K562 (cell line): ENCODE measurements around the gene LEAP2. TPM values are rescaled to one million over a fixed set of nuclear protein-coding genes. Genes with fewer than 3 reads are reported as not detected.
A peak's percentile ranks its signal among the peaks of the same experiment; 100 is the strongest.

Experiments
- ATAC-seq: fragments of 200-7000 bp; cut with Tn5 transposase; 3 replicates; pipeline ENCODE4 v1.9.1; 2020; ENCODE audit warnings: moderate library complexity
- BruUV-seq: library from RNA; stranded (reverse); fragments of 400-500 nt; replicated peaks from 2 replicates; lab custom pipeline; 2021; lab: Mats Ljungman, UMichigan
- CTCF ChIA-PET: fragments of 300-600 bp; formaldehyde crosslinking; extraction: SDS; loops from one replicate; lab custom pipeline; 2021; ENCODE audit warnings: low intra/inter-chr PET ratio; lab: Yijun Ruan, JAX
- POLR2A ChIA-PET: fragments of 300-600, 350-650 bp; sonication (Branson Sonifier 250); formaldehyde crosslinking; extraction: SDS; loops from one replicate; lab custom pipeline; 2021; ENCODE audit warnings: antibody characterized with exemption, inconsistent platforms; lab: Yijun Ruan, JAX
- DNase-seq, 4 experiments: peaks; one replicate each; pipeline versions ENCODE4 v3.0.0 to v3.0.0-alpha.2; 2011 to 2018; ENCODE audit warnings: low spot score in 3 of 4, mixed read lengths in 3 of 4; ENCODE audit errors: extremely low read depth in 1 of 4
- FAIRE-seq: peaks from 2 replicates; lab custom pipeline; 2011; peaks lifted over from hg19 to GRCh38; lab: Jason Lieb, UNC
- H2AFZ ChIP-seq: 2 replicates; pipeline ENCODE4 v1.6.0; 2011; ENCODE audit warnings: low read depth, low read length, control low read depth, inconsistent platforms
- H3K27ac ChIP-seq: fragments of 200-600 bp; 3 replicates; pipeline ENCODE4 v1.8.0; 2011; ENCODE audit warnings: low read depth, mild to moderate bottlenecking, control low read depth, inconsistent platforms, low read length, moderate library complexity, mixed read lengths; ENCODE audit errors: extremely low read depth
- H3K27me3 ChIP-seq, 2 experiments: fragments of 300-600 bp in 1 of 2; 2 replicates in 1 of 2; 3 replicates in 1 of 2; pipeline versions ENCODE4 v1.6.0 to v1.8.0; 2011; ENCODE audit warnings: inconsistent platforms in 2 of 2, low read length in 2 of 2, mild to moderate bottlenecking in 1 of 2, mixed read lengths in 1 of 2, moderate library complexity in 1 of 2; ENCODE audit not compliant: control insufficient read depth in 2 of 2, insufficient read depth in 2 of 2
- H3K36me3 ChIP-seq: fragments of 300-600 bp; 3 replicates; pipeline ENCODE4 v1.8.0; 2011; ENCODE audit warnings: mild to moderate bottlenecking, low read length, inconsistent platforms; ENCODE audit not compliant: control insufficient read depth, insufficient read depth
- H3K4me1 ChIP-seq, 2 experiments: fragments of 200-600 bp in 1 of 2; replicated peaks in 1 of 2; 2 replicates in 1 of 2; 3 replicates in 1 of 2; pipeline versions ENCODE4 v1.5.1 to v1.8.0; 2011; ENCODE audit warnings: inconsistent platforms in 2 of 2, low read length in 2 of 2, mild to moderate bottlenecking in 1 of 2, mixed read lengths in 1 of 2, moderate library complexity in 1 of 2; ENCODE audit not compliant: control insufficient read depth in 2 of 2, insufficient read depth in 2 of 2
- H3K4me2 ChIP-seq: 2 replicates; pipeline ENCODE4 v1.6.1; 2011; ENCODE audit warnings: low read length, control low read depth, inconsistent platforms, mixed read lengths; ENCODE audit not compliant: insufficient read depth
- H3K4me3 ChIP-seq: fragments of 200-600 bp; sonication (generic), shearing (Covaris generic); 2 replicates; pipeline ENCODE4 v1.5.1; 2016; ENCODE audit warnings: control low read depth, inconsistent platforms
- H3K79me2 ChIP-seq: fragments of 200-600 bp; 3 replicates; pipeline ENCODE4 v1.8.0; 2011; ENCODE audit warnings: low read length, inconsistent platforms; ENCODE audit not compliant: control insufficient read depth, insufficient read depth
- H3K9ac ChIP-seq, 2 experiments: 2 replicates each; pipeline versions ENCODE4 v1.6.0 to v1.6.1; 2011; ENCODE audit warnings: low read depth in 2 of 2, low read length in 2 of 2, control low read depth in 1 of 2, inconsistent platforms in 1 of 2, mild to moderate bottlenecking in 1 of 2, mixed read lengths in 1 of 2; ENCODE audit not compliant: insufficient read depth in 1 of 2
- H3K9me1 ChIP-seq: one replicate; pipeline ENCODE4 v1.6.0; 2011; ENCODE audit warnings: inconsistent platforms, mild to moderate bottlenecking, low read length, moderate library complexity; ENCODE audit not compliant: control insufficient read depth, insufficient read depth
- H3K9me3 ChIP-seq: replicated peaks from 2 replicates; pipeline ENCODE4 v1.5.1; 2011; ENCODE audit warnings: low read depth, low read length, inconsistent platforms; ENCODE audit not compliant: control insufficient read depth, insufficient read depth
- H4K20me1 ChIP-seq: replicated peaks from 2 replicates; pipeline ENCODE4 v1.6.1; 2011; ENCODE audit warnings: low read length, inconsistent platforms, mixed read lengths; ENCODE audit not compliant: control insufficient read depth, insufficient read depth
- EP400 ChIP-seq: fragments of 450-650 bp; IDR thresholded peaks from 2 replicates; pipeline ENCODE4 v1.6.1; 2017; ENCODE audit warnings: antibody characterized with exemption, mild to moderate bottlenecking, moderate library complexity
- HINFP ChIP-seq: fragments of 450-650 bp; conservative IDR thresholded peaks from 2 replicates; pipeline ENCODE4 v1.6.1; 2016; ENCODE audit warnings: missing genetic modification characterization, low read depth, mild to moderate bottlenecking, control low read depth, missing compliant biosample characterization
- HSF4 ChIP-seq: fragments of 250-450 bp; sonication (Bioruptor Pico); IDR thresholded peaks from 2 replicates; pipeline ENCODE4 v2.1.2; 2022; ENCODE audit warnings: mild to moderate bottlenecking, moderate library complexity, borderline replicate concordance
- ILK ChIP-seq: fragments of 450-650 bp; IDR thresholded peaks from 2 replicates; pipeline ENCODE4 v1.6.1; 2016; ENCODE audit warnings: missing genetic modification characterization, low read depth, mild to moderate bottlenecking, missing compliant biosample characterization, moderate library complexity, borderline replicate concordance
- JUN ChIP-seq, 2 experiments: sonication (generic) in 1 of 2; formaldehyde crosslinking in 1 of 2; IDR thresholded peaks; 2 replicates each; pipeline versions ENCODE4 v1.6.1 to v1.8.0; 2012 to 2022; ENCODE audit warnings: borderline replicate concordance in 2 of 2, mild to moderate bottlenecking in 2 of 2, improper control_type of control experiment in 1 of 2, low read depth in 1 of 2, low read length in 1 of 2, missing genetic modification reagents in 1 of 2
- JUNB ChIP-seq: fragments of 450-650 bp; formaldehyde crosslinking; conservative IDR thresholded peaks from 2 replicates; pipeline ENCODE4 v1.4.0; 2020; ENCODE audit warnings: mild to moderate bottlenecking
- MEIS2 ChIP-seq: fragments of 450-650 bp; IDR thresholded peaks from 2 replicates; pipeline ENCODE4 v1.6.1; 2014; ENCODE audit warnings: mild to moderate bottlenecking; ENCODE audit not compliant: partially characterized antibody
- NFRKB ChIP-seq: fragments of 450-650 bp; IDR thresholded peaks from 2 replicates; pipeline ENCODE4 v1.6.1; 2016; ENCODE audit warnings: low read depth
- PML ChIP-seq: IDR thresholded peaks from 2 replicates; pipeline ENCODE4 v1.6.1; 2012; ENCODE audit warnings: low read length, inconsistent platforms
- SLC30A9 ChIP-seq: fragments of 250-450 bp; sonication (Bioruptor Pico); IDR thresholded peaks from 2 replicates; pipeline ENCODE4 v1.8.0; 2022; ENCODE audit warnings: mild to moderate bottlenecking, moderate library complexity
- SP2 ChIP-seq: IDR thresholded peaks from 2 replicates; pipeline ENCODE4 v1.6.1; 2011; ENCODE audit warnings: mild to moderate bottlenecking, low read depth, low read length, moderate library complexity; ENCODE audit not compliant: poor library complexity, severe bottlenecking; ENCODE audit errors: extremely low read depth
- TCF7L2 ChIP-seq: fragments of 150-350 bp; IDR thresholded peaks from 2 replicates; pipeline ENCODE4 v1.6.1; 2016; ENCODE audit warnings: low read depth, mild to moderate bottlenecking, low read length, moderate library complexity
- ZNF124 ChIP-seq: sonication (generic); formaldehyde crosslinking; IDR thresholded peaks from 2 replicates; pipeline ENCODE4 v1.8.1; 2022; ENCODE audit warnings: missing genetic modification reagents
- ZNF212 ChIP-seq: fragments of 450-650 bp; formaldehyde crosslinking; IDR thresholded peaks from 2 replicates; pipeline ENCODE4 v1.4.0; 2020; ENCODE audit warnings: mild to moderate bottlenecking
- ZNF347 ChIP-seq: fragments of 450-650 bp; formaldehyde crosslinking; IDR thresholded peaks from 2 replicates; pipeline ENCODE4 v1.4.0; 2020; ENCODE audit warnings: low read depth, mild to moderate bottlenecking, moderate library complexity
- WGBS: fragments of 100-300 bp; shearing (Covaris generic); methylation state at CpG from one replicate; pipeline ENCODE4 v1.1.6; 2016; ENCODE audit warnings: low coverage, mixed read lengths; ENCODE audit not compliant: insufficient coverage; ENCODE audit errors: missing lambda C conversion rate; 5-methylcytosine and 5-hydroxymethylcytosine counted together
- in situ Hi-C: fragments of 300-500 bp; cut with MboI; formaldehyde crosslinking; loops from 4 replicates; pipeline ENCODE4 v1.15.0; 2018; ENCODE audit warnings: inconsistent platforms, mixed read lengths
- intact Hi-C: fragments of 100-400 bp; cut with micrococcal nuclease; formaldehyde crosslinking; loops from 2 replicates; pipeline ENCODE4 v1.14.2; 2022
- polyA plus RNA-seq, 8 experiments: library from polyadenylated mRNA; depleted of rRNA in 4 of 8; stranded (reverse) in 5 of 8; unstranded in 3 of 8; fragments of >200 nt; fragmentation: Nextera tagmentation in 2 of 8; fragmentation: Illumina TruSeq in 1 of 8; extraction: Ambion mirVana in 2 of 8; extraction: Trizol in 1 of 8; gene quantifications; 2 replicates each; pipeline versions ENCODE4 v1.2.1 to v1.2.3, GENCODE V29; 2011 to 2014; ENCODE audit warnings: inconsistent platforms in 1 of 8, missing spikeins in 1 of 8
- total RNA-seq, 7 experiments: library from RNA; depleted of rRNA in 6 of 7; stranded (reverse); fragments of >200 nt in 6 of 7; fragmentation: Illumina TruSeq in 2 of 7; extraction: Trizol in 2 of 7; gene quantifications; 2 replicates each; pipeline versions ENCODE4 v1.2.1 to v1.2.3, GENCODE V29; 2011 to 2021; ENCODE audit warnings: low replicate concordance in 1 of 7
- TF ChIP-seq, protein P1 (sequence below): fragments of 200-800 bp; sonication (Bioruptor generic); IDR thresholded peaks from 2 replicates; pipeline ENCODE4 v1.6.1; 2016; ENCODE audit warnings: missing genetic modification characterization, missing compliant biosample characterization

The LEAP2 gene
- total and polyA plus RNA-seq, 9 of the 15 experiments (the other 6 are each of a cell fraction or from before 2014, with no cell fraction given): 1.1 to 5.6 (median 2.5) TPM

GRCh38 chr5:132826424-132827082 is 46.9 kb upstream of the LEAP2 start:
- H3K9me1 ChIP-seq: no peaks in the 10 kb centered on the region
- H3K79me2 ChIP-seq: peaks cover 23% of the 10 kb centered on the region
- ChIA-PET POLR2A (interaction anchor here (0.6 to 1.2 kb wide), 4 partner anchors 9 to 137 kb away, joined by 3 to 4 read pairs (median 3); partner anchors contain the start of gene AFF4), CTCF (no interaction called here)
- H3K4me3 ChIP-seq: no peak overlapping the region
- FAIRE-seq (no peak), ATAC-seq (no peak), DNase-seq (no peak)
- intact Hi-C loops: no loop called here
- H4K20me1 ChIP-seq: no peaks in the 10 kb centered on the region
- H3K4me1 ChIP-seq: peaks cover 18 to 40% of the 10 kb centered on the region in 2 experiments; a peak in 4 of 5 replicates
- BruUV-seq: no TSS peak
- no peak overlapping the region for H2AFZ ChIP-seq
- WGBS: 83% methylated on average over 6 of the region's 6 CpGs
- peak overlapping the region in 1 of 2 experiments; percentile 56; a peak in 1 of 4 replicates for H3K9ac ChIP-seq
- no peaks in the 10 kb centered on the region for H3K9me3 ChIP-seq
- H3K36me3 ChIP-seq: peaks cover 51% of the 10 kb centered on the region; the same call in 2 of the 3 replicates
- no peak overlapping the region for H3K4me2 ChIP-seq
- H3K27ac ChIP-seq: no peak overlapping the region
- H3K27me3 ChIP-seq: no peaks in the 10 kb centered on the region
- in situ Hi-C loops: loop anchor here (5.0 kb wide), 1 partner anchor 69 kb away; no protein-coding TSS in a partner anchor
- TF ChIP-seq PML (no peak), JUN (IDR thresholded peaks at IDR 0.05; ENCODE audit: borderline replicate concordance, low read depth, low read length) (no peak), JUN (CRISPR knock-in tag; IDR thresholded peaks at IDR 0.05; ENCODE audit: borderline replicate concordance) (no peak), ZNF124 (CRISPR knock-in tag) (no peak), NFRKB (no peak), MEIS2 (no peak), JUNB (CRISPR knock-in tag) (no peak), ZNF347 (CRISPR knock-in tag) (no peak), HINFP (tag) (no peak), SLC30A9 (CRISPR knock-in tag) (no peak), TCF7L2 (no peak), ILK (tag) (no peak), EP400 (no peak), HSF4 (no peak), SP2 (no peak), ZNF212 (CRISPR knock-in tag) (no peak)
- TF ChIP-seq, protein P1, sequence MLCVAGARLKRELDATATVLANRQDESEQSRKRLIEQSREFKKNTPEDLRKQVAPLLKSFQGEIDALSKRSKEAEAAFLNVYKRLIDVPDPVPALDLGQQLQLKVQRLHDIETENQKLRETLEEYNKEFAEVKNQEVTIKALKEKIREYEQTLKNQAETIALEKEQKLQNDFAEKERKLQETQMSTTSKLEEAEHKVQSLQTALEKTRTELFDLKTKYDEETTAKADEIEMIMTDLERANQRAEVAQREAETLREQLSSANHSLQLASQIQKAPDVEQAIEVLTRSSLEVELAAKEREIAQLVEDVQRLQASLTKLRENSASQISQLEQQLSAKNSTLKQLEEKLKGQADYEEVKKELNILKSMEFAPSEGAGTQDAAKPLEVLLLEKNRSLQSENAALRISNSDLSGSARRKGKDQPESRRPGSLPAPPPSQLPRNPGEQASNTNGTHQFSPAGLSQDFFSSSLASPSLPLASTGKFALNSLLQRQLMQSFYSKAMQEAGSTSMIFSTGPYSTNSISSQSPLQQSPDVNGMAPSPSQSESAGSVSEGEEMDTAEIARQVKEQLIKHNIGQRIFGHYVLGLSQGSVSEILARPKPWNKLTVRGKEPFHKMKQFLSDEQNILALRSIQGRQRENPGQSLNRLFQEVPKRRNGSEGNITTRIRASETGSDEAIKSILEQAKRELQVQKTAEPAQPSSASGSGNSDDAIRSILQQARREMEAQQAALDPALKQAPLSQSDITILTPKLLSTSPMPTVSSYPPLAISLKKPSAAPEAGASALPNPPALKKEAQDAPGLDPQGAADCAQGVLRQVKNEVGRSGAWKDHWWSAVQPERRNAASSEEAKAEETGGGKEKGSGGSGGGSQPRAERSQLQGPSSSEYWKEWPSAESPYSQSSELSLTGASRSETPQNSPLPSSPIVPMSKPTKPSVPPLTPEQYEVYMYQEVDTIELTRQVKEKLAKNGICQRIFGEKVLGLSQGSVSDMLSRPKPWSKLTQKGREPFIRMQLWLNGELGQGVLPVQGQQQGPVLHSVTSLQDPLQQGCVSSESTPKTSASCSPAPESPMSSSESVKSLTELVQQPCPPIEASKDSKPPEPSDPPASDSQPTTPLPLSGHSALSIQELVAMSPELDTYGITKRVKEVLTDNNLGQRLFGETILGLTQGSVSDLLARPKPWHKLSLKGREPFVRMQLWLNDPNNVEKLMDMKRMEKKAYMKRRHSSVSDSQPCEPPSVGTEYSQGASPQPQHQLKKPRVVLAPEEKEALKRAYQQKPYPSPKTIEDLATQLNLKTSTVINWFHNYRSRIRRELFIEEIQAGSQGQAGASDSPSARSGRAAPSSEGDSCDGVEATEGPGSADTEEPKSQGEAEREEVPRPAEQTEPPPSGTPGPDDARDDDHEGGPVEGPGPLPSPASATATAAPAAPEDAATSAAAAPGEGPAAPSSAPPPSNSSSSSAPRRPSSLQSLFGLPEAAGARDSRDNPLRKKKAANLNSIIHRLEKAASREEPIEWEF (CRISPR knock-in tag): no peak
